ENCODE measurements around the gene MINDY4.

GRCh38 chr7:30906014-30906413 lies 134.8 kb downstream of the MINDY4 start:
- TF ChIP-seq POLR2A (IDR thresholded peaks at IDR 0.05; ENCODE audit: low read depth) = no peak
- TF ChIP-seq CTCF (IDR thresholded peaks at IDR 0.05) = no peak
- no peak for TF ChIP-seq EP300 (IDR thresholded peaks at IDR 0.05)
- no peak for TF ChIP-seq POLR2AphosphoS5 (IDR thresholded peaks at IDR 0.05)
